H9 (cell line): ENCODE measurements around the gene HAND2. TPM values are rescaled to one million over a fixed set of nuclear protein-coding genes. Genes with fewer than 3 reads are reported as not detected.

Experiments
- DNase-seq: peaks from one replicate; pipeline ENCODE4 v3.0.0-alpha.2; 2017
- H2AFZ ChIP-seq: one replicate; pipeline ENCODE4 v1.6.1; 2013; ENCODE audit warnings: mild to moderate bottlenecking, low read length, control low read depth, moderate library complexity
- H2AK5ac ChIP-seq: 2 replicates; pipeline ENCODE4 v1.6.1; 2013; ENCODE audit warnings: low read length, control low read depth, mixed read lengths; ENCODE audit not compliant: insufficient read length
- H2BK120ac ChIP-seq: one replicate; pipeline ENCODE4 v1.6.1; 2013; ENCODE audit warnings: low read depth, mild to moderate bottlenecking, low read length, control low read depth, inconsistent platforms; ENCODE audit not compliant: poor library complexity, severe bottlenecking
- H2BK12ac ChIP-seq: 2 replicates; pipeline ENCODE4 v1.6.1; 2013; ENCODE audit warnings: low read length, control low read depth, mixed read lengths, low read depth; ENCODE audit not compliant: insufficient read length
- H2BK15ac ChIP-seq: 2 replicates; pipeline ENCODE4 v1.6.1; 2013; ENCODE audit warnings: low read depth, low read length, control low read depth
- H2BK20ac ChIP-seq: one replicate; pipeline ENCODE4 v1.6.1; 2013; ENCODE audit warnings: low read depth, mild to moderate bottlenecking, low read length, control low read depth, inconsistent platforms; ENCODE audit not compliant: poor library complexity, severe bottlenecking
- H2BK5ac ChIP-seq: 2 replicates; pipeline ENCODE4 v1.6.1; 2013; ENCODE audit warnings: low read length, control low read depth, mixed read lengths; ENCODE audit not compliant: insufficient read length
- H3K14ac ChIP-seq: 2 replicates; pipeline ENCODE4 v1.6.1; 2013; ENCODE audit warnings: low read length, control low read depth; ENCODE audit not compliant: insufficient read depth
- H3K18ac ChIP-seq: 2 replicates; pipeline ENCODE4 v1.6.1; 2013; ENCODE audit warnings: low read depth, mild to moderate bottlenecking, mixed read lengths, low read length, control low read depth; ENCODE audit not compliant: insufficient read length
- H3K23ac ChIP-seq: 2 replicates; pipeline ENCODE4 v1.6.1; 2013; ENCODE audit warnings: low read length, control low read depth, mixed read lengths, low read depth; ENCODE audit not compliant: insufficient read length
- H3K23me2 ChIP-seq: 2 replicates; pipeline ENCODE4 v1.6.1; 2013; ENCODE audit warnings: low read depth, mild to moderate bottlenecking, mixed read lengths, low read length, control low read depth; ENCODE audit not compliant: insufficient read length, poor library complexity, severe bottlenecking
- H3K27ac ChIP-seq: 2 replicates; pipeline ENCODE4 v1.5.1; 2013; ENCODE audit warnings: low read length, control low read depth, mixed read lengths, low read depth; ENCODE audit not compliant: insufficient read length
- H3K27me3 ChIP-seq: 2 replicates; pipeline ENCODE4 v1.6.1; 2013; ENCODE audit warnings: low read length, control low read depth, inconsistent platforms; ENCODE audit not compliant: insufficient read depth
- H3K4ac ChIP-seq: 2 replicates; pipeline ENCODE4 v1.6.1; 2013; ENCODE audit warnings: low read depth, mild to moderate bottlenecking, control low read depth, inconsistent platforms, low read length, moderate library complexity
- H3K4me1 ChIP-seq: 2 replicates; pipeline ENCODE4 v1.6.1; 2013; ENCODE audit warnings: low read length, control low read depth, inconsistent platforms; ENCODE audit not compliant: insufficient read depth
- H3K4me2 ChIP-seq: 2 replicates; pipeline ENCODE4 v1.6.1; 2013; ENCODE audit warnings: low read length, control low read depth, mixed read lengths; ENCODE audit not compliant: insufficient read length, insufficient read depth
- H3K56ac ChIP-seq: 2 replicates; pipeline ENCODE4 v1.6.1; 2013; ENCODE audit warnings: low read depth, mild to moderate bottlenecking, mixed read lengths, low read length, control low read depth; ENCODE audit not compliant: insufficient read length
- H3K79me1 ChIP-seq: 2 replicates; pipeline ENCODE4 v1.6.1; 2013; ENCODE audit warnings: low read depth, mild to moderate bottlenecking, moderate library complexity, low read length, control low read depth, inconsistent platforms; ENCODE audit not compliant: insufficient read depth, poor library complexity, severe bottlenecking
- H3K79me2 ChIP-seq: 2 replicates; pipeline ENCODE4 v1.6.1; 2013; ENCODE audit warnings: low read length, control low read depth, inconsistent platforms; ENCODE audit not compliant: insufficient read depth
- H3K9ac ChIP-seq: 2 replicates; pipeline ENCODE4 v1.6.1; 2013; ENCODE audit warnings: low read length, control low read depth, mixed read lengths; ENCODE audit not compliant: insufficient read length; ENCODE audit errors: extremely low read depth
- H3K9me3 ChIP-seq: one replicate; pipeline ENCODE4 v1.6.1; 2013; ENCODE audit warnings: low read depth, low read length, inconsistent platforms; ENCODE audit not compliant: control insufficient read depth
- H3T11ph ChIP-seq: one replicate; pipeline ENCODE4 v1.6.1; 2013; ENCODE audit warnings: mild to moderate bottlenecking, low read length, control low read depth, inconsistent platforms
- H4K20me1 ChIP-seq: one replicate; pipeline ENCODE4 v1.6.1; 2013; ENCODE audit not compliant: control insufficient read depth, insufficient read length, insufficient read depth
- H4K5ac ChIP-seq: 2 replicates; pipeline ENCODE4 v1.6.1; 2013; ENCODE audit warnings: low read depth, mild to moderate bottlenecking, mixed read lengths, low read length, control low read depth; ENCODE audit not compliant: insufficient read length
- H4K8ac ChIP-seq: replicated peaks from 2 replicates; pipeline ENCODE4 v1.6.1; 2013; ENCODE audit warnings: low read length, control low read depth, mixed read lengths, low read depth; ENCODE audit not compliant: insufficient read length
- H4K91ac ChIP-seq: 2 replicates; pipeline ENCODE4 v1.6.1; 2013; ENCODE audit warnings: low read depth, mild to moderate bottlenecking, moderate library complexity, mixed read lengths, low read length, control low read depth; ENCODE audit not compliant: insufficient read length
- H3K27ac Mint-ChIP-seq, 3 experiments: 2 replicates in 2 of 3; 3 replicates in 1 of 3; pipeline ENCODE4 v1.8.0; 2020 to 2021; ENCODE audit warnings: mixed read lengths in 3 of 3, mild to moderate bottlenecking in 1 of 3, moderate library complexity in 1 of 3
- H3K27me3 Mint-ChIP-seq: 2 replicates; pipeline ENCODE4 v1.8.0; 2021; ENCODE audit warnings: low read depth, mild to moderate bottlenecking, moderate library complexity, mixed read lengths
- H3K36me3 Mint-ChIP-seq, 3 experiments: 2 replicates in 2 of 3; 3 replicates in 1 of 3; pipeline ENCODE4 v1.8.0; 2020 to 2021; ENCODE audit warnings: low read depth in 3 of 3, mixed read lengths in 3 of 3; ENCODE audit not compliant: insufficient read depth in 1 of 3
- H3K4me1 Mint-ChIP-seq, 2 experiments: 2 replicates each; pipeline ENCODE4 v1.8.0; 2020; ENCODE audit warnings: mixed read lengths in 2 of 2
- H3K4me3 Mint-ChIP-seq, 2 experiments: 2 replicates in 1 of 2; 3 replicates in 1 of 2; pipeline ENCODE4 v1.8.0; 2020 to 2021; ENCODE audit warnings: mild to moderate bottlenecking in 2 of 2, mixed read lengths in 2 of 2, moderate library complexity in 1 of 2
- H3K9me3 Mint-ChIP-seq, 2 experiments: 2 replicates in 1 of 2; 3 replicates in 1 of 2; pipeline ENCODE4 v1.8.0; 2020; ENCODE audit warnings: mild to moderate bottlenecking in 2 of 2, mixed read lengths in 2 of 2, moderate library complexity in 1 of 2
- CTCF ChIP-seq: fragments of 200-600 bp; sonication (generic); conservative IDR thresholded peaks from 3 replicates; pipeline ENCODE4 v1.8.0; 2021; ENCODE audit warnings: antibody characterized with exemption, mild to moderate bottlenecking
- WGBS: extraction: QIAGEN DNeasy Blood & Tissue Kit; methylation state at CpG from one replicate; pipeline ENCODE4 v1.1.7; 2013; ENCODE audit warnings: missing lambda C conversion rate, low lambda C conversion rate, mixed read lengths; ENCODE audit not compliant: insufficient read length; ENCODE audit errors: extremely low coverage; 5-methylcytosine and 5-hydroxymethylcytosine counted together
- total RNA-seq: library from RNA; stranded (reverse); gene quantifications from 2 replicates; pipeline ENCODE4 v1.2.1, GENCODE V29; 2021

HAND2 gene
- total RNA-seq, 1 experiment from 2014 or later = not detected

DNA sequence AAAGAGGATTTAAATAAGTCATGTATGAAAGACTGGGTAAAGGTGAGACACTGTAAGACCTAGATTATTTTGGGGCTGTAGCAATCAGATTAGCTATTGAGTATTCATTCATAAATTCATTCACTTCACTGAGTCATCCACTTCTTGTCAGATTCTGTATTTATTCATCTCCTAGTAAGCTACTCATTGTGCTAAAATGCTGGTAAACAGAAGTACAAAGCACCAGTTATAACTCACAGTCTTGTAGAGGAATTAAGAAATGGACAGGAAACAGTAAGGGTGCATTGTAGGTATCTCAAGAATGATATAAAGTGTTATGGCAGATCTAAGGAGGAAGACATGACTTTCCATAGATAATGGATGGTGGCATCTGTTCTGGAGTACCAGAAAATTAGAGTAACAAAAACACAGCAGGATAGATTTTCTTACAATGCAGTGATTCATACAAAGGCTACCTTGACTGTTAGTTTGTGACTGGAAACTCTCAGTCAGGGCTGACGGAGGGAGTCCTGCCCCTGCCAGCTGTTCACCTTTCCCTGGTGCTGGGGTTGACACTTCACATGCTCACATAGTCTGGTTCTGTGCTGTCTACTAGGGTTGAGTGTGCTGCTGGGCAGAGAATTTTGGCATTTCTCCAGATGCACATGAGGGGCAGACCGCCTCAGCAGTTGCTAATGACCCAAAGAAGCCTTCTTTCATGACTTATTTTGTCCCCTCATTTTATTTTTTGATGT, 26.5 kb upstream of the HAND2 start:
- no peak overlapping the region for H4K91ac ChIP-seq
- no peak overlapping the region for H2AFZ ChIP-seq
- H3K4ac ChIP-seq = no peak overlapping the region
- H3K56ac ChIP-seq = no peak overlapping the region
- no peak overlapping the region for H4K8ac ChIP-seq
- no peak overlapping the region for H3K9ac ChIP-seq
- H2AK5ac ChIP-seq = no peak overlapping the region
- no peaks in the 10 kb centered on the region for H3K79me1 ChIP-seq
- no peaks in the 10 kb centered on the region for H3K9me3 ChIP-seq
- no peak overlapping the region for H3K4me2 ChIP-seq
- H2BK15ac ChIP-seq = no peak overlapping the region
- peaks cover 11 to 12% of the 10 kb centered on the region in 2 experiments for H3K4me1 Mint-ChIP-seq
- H4K5ac ChIP-seq = no peak overlapping the region
- H3K9me3 Mint-ChIP-seq = peaks cover 0 to 2% of the 10 kb centered on the region in 2 experiments; a peak in 1 of 5 replicates
- no peaks in the 10 kb centered on the region for H3K23me2 ChIP-seq
- no peak for TF ChIP-seq CTCF
- no peak overlapping the region; the same call in 1 of the 2 replicates for H3K14ac ChIP-seq
- no peak overlapping the region for H3K27ac Mint-ChIP-seq
- DNase-seq = no peak
- H2BK120ac ChIP-seq = no peak overlapping the region
- no peak overlapping the region for H3K27ac ChIP-seq
- H4K20me1 ChIP-seq = no peaks in the 10 kb centered on the region
- H3K27me3 Mint-ChIP-seq = peaks cover 16% of the 10 kb centered on the region
- H3K36me3 Mint-ChIP-seq = no peaks in the 10 kb centered on the region
- no peak overlapping the region for H3K23ac ChIP-seq
- no peak overlapping the region for H2BK12ac ChIP-seq
- no peak overlapping the region for H3T11ph ChIP-seq
- H3K4me1 ChIP-seq = peaks cover 5% of the 10 kb centered on the region; the same call in 1 of the 2 replicates
- H2BK20ac ChIP-seq = no peak overlapping the region
- no peaks in the 10 kb centered on the region for H3K79me2 ChIP-seq
- H2BK5ac ChIP-seq = no peak overlapping the region
- H3K27me3 ChIP-seq = no peaks in the 10 kb centered on the region
- WGBS = no CpG with 5 or more reads among the region's 2 CpGs
- H3K18ac ChIP-seq = no peak overlapping the region
- H3K4me3 Mint-ChIP-seq = no peak overlapping the region
